Prostate gland (tissue), 2 donors: ENCODE data around the gene ABCA1. TPM values are rescaled to one million over a fixed set of nuclear protein-coding genes. Genes with fewer than 3 reads are reported as not detected.
"Not testable (repeated sequence)": the region's sequence is repeated elsewhere in the genome, so short reads cannot be mapped to it uniquely, and the experiment has no call there.

Experiments
- DNase-seq: peaks from one replicate; pipeline ENCODE4 v3.0.0-alpha.2; 2019; ENCODE audit warnings: low spot score
- H3K27ac ChIP-seq, 2 donors: fragments of 200-600 bp; sonication (generic); 2 replicates each; pipeline ENCODE4 v1.5.1; 2017 to 2019
- H3K27me3 ChIP-seq: fragments of 200-600 bp; sonication (generic); replicated peaks from 2 replicates; pipeline ENCODE4 v1.5.1; 2019; ENCODE audit not compliant: insufficient read depth
- H3K36me3 ChIP-seq, 2 donors: fragments of 200-600 bp; sonication (generic); 1 replicate in 1 of 2; 2 replicates in 1 of 2; pipeline versions ENCODE4 v1.5.1 to v1.8.1; 2017 to 2019
- H3K4me1 ChIP-seq: fragments of 200-600 bp; sonication (generic); replicated peaks from 2 replicates; pipeline ENCODE4 v1.5.1; 2019
- H3K4me3 ChIP-seq, 2 donors: fragments of 200-600 bp; sonication (generic); 2 replicates each; pipeline ENCODE4 v1.5.1; 2017 to 2019
- H3K9me3 ChIP-seq: fragments of 200-600 bp; sonication (generic); 2 replicates; pipeline ENCODE4 v1.5.1; 2017
- POLR2A ChIP-seq: fragments of 450-650 bp; IDR thresholded peaks from one replicate; pipeline ENCODE4 v1.6.1; 2016; ENCODE audit warnings: antibody characterized with exemption, mild to moderate bottlenecking
- POLR2AphosphoS5 ChIP-seq: sonication (generic); formaldehyde crosslinking; IDR thresholded peaks from one replicate; pipeline ENCODE4 v1.6.1; 2017; ENCODE audit warnings: antibody characterized with exemption
- WGBS: methylation state at CpG from one replicate; pipeline ENCODE4 v1.1.5; 2018; 5-methylcytosine and 5-hydroxymethylcytosine counted together
- intact Hi-C: fragments of 100-400 bp; cut with DNase I; formaldehyde crosslinking; loops from one replicate; pipeline ENCODE4 v1.14.2; 2022
- total RNA-seq, 2 donors: library from RNA; depleted of rRNA; stranded (reverse); fragments of >200 nt; gene quantifications; one replicate each; pipeline ENCODE4 v1.1.0, GENCODE V29; 2016
- TF ChIP-seq, protein P1 (sequence below), 4 experiments: fragments of 200-600 bp in 2 of 4; fragments of 450-650 bp in 2 of 4; sonication (generic) in 2 of 4; IDR thresholded peaks; 1 replicate in 3 of 4; 2 replicates in 1 of 4; pipeline ENCODE4 v1.5.1; 2016 to 2019; ENCODE audit warnings: antibody characterized with exemption in 4 of 4, mild to moderate bottlenecking in 2 of 4, moderate library complexity in 2 of 4

The ABCA1 gene
- total RNA-seq, 2 donors from 2014 or later = 11.0 to 63.7 TPM

DNA sequence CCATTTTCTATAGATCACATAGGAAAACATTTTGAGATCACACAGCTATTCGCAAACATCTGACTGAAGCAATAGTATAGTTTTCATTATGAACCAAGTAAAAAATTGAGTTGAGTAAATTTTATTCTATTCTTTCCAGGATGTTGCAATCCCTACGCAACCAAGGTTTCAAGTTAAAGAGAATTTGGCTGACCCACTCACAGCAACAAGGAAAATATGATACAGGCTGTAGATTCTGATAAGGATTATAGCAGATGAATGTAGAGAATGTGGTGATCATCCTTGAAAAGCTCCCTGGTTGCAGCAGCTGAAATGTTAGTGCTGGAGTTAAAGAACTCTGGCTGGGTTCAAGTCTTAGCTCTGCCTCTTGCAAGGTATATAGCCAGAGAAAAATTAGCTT lies 4.7 kb downstream of the ABCA1 start:
- Histone ChIP-seq H3K27ac (no peak overlapping the region), H3K4me1 (no peaks in the 10 kb centered on the region), H3K9me3 (no peaks in the 10 kb centered on the region), H3K4me3 (no peak overlapping the region), H3K27me3 (no peaks in the 10 kb centered on the region), H3K36me3 (no peaks in the 10 kb centered on the region)
- TF ChIP-seq POLR2AphosphoS5 (no peak), POLR2A (no peak)
- TF ChIP-seq, protein P1, sequence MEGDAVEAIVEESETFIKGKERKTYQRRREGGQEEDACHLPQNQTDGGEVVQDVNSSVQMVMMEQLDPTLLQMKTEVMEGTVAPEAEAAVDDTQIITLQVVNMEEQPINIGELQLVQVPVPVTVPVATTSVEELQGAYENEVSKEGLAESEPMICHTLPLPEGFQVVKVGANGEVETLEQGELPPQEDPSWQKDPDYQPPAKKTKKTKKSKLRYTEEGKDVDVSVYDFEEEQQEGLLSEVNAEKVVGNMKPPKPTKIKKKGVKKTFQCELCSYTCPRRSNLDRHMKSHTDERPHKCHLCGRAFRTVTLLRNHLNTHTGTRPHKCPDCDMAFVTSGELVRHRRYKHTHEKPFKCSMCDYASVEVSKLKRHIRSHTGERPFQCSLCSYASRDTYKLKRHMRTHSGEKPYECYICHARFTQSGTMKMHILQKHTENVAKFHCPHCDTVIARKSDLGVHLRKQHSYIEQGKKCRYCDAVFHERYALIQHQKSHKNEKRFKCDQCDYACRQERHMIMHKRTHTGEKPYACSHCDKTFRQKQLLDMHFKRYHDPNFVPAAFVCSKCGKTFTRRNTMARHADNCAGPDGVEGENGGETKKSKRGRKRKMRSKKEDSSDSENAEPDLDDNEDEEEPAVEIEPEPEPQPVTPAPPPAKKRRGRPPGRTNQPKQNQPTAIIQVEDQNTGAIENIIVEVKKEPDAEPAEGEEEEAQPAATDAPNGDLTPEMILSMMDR (IDR thresholded peaks at IDR 0.05) = no peak
- intact Hi-C loops = loop anchor here (10.0 kb wide), 2 partner anchors 142 to 492 kb away; no protein-coding TSS in a partner anchor
- no peak for DNase-seq
- WGBS = 78% methylated on average over 2 of the region's 2 CpGs

DNA sequence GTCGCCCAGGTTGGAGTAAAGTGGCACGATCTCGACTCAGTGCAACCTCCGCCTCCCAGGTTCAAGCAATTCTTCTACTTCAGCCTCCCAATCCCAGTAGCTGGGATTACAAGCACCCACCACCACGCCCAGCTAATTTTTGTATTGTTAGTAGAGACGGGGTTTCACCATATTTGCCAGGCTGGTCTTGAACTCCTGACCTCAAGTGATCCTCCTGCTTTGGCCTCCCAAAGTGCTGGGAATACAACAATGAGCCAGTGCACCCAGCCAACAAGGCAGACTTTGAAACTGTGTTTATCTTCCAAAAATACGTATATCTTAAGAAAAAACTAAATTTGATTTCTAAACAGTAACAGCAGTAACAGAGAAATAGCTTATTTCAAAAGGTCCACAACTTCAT lies 5.2 kb downstream of the ABCA1 start:
- not testable (repeated sequence) for H3K27ac ChIP-seq, H3K27me3 ChIP-seq, H3K36me3 ChIP-seq, H3K4me1 ChIP-seq, DNase-seq, H3K9me3 ChIP-seq, H3K4me3 ChIP-seq
- intact Hi-C loops = loop anchor here (10.0 kb wide), 2 partner anchors 142 to 492 kb away; no protein-coding TSS in a partner anchor
- 94% methylated on average over 7 of the region's 7 CpGs for WGBS

DNA sequence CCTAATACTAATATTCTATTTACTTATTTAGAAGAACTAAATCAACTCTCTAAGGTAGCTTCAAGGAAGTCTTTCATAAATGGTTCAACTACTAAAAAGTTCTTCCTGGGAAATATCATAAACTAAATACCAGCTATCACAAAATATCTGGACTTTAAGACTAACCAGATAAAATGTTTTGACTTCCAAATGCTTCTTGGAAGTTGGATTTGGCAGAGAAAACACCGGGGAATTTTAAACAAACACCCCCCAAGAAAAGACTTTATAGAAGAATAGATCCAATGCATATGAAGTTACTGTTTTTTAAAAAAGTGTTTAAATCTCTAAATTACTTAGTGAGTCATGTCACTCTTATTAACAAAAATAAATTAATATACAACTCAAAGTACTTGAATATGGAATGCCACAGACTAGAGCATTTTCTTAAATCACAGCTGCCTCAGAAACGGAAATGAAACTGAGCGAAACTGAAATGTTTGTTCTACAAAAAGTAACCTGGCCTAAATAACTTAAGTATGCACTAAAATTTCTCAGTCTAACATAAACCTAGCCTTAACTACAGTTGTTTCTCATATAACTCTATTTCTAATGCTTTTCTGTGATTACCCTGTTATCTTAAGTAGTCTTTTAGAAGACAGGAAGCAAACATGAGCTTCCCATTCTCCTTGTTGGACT lies 6.8 kb downstream of the ABCA1 start:
- no peaks in the 10 kb centered on the region for H3K4me1 ChIP-seq
- intact Hi-C loops = loop anchor here (10.0 kb wide), 2 partner anchors 144 to 494 kb away; no protein-coding TSS in a partner anchor

DNA sequence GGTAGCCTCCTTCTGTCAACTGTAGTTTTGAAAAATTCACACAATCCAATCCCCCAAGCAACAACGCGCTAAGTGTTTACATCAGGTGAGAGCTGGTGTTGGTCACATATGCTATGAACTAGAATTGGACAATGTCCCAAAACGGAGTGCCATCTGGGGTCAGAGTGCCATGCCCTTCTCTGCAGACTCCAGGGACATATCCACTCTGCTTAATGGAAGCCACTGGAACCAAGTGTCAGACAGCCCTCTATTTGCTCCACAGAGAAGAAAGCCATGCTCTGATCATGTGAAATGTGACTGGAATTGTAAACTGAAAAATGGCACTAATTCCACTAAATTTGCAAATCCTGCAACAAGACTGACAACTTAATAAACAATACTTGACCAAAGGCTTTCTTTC lies 12.2 kb downstream of the ABCA1 start:
- TF ChIP-seq, protein P1 (IDR thresholded peaks at IDR 0.05) = no peak
- TF ChIP-seq POLR2AphosphoS5 = no peak
- TF ChIP-seq POLR2A = no peak
- DNase-seq = no peak
- Histone ChIP-seq H3K4me3 (no peak overlapping the region), H3K27ac (no peak overlapping the region), H3K36me3 (no peaks in the 10 kb centered on the region), H3K27me3 (no peaks in the 10 kb centered on the region), H3K9me3 (no peaks in the 10 kb centered on the region), H3K4me1 (no peaks in the 10 kb centered on the region)
- intact Hi-C loops = no loop called here
- WGBS = 89% methylated on average over 3 of the region's 3 CpGs

More for the DNA sequence above, 6.8 kb downstream of the ABCA1 start:
- Histone ChIP-seq H3K36me3 (no peaks in the 10 kb centered on the region), H3K27me3 (no peaks in the 10 kb centered on the region), H3K4me3 (no peak overlapping the region), H3K9me3 (no peaks in the 10 kb centered on the region), H3K27ac (no peak overlapping the region)
- no peak for DNase-seq
- no peak for TF ChIP-seq POLR2A
- no peak for TF ChIP-seq POLR2AphosphoS5
- TF ChIP-seq, protein P1 (IDR thresholded peaks at IDR 0.05) = no peak
- 69% methylated on average over 3 of the region's 3 CpGs for WGBS

DNA sequence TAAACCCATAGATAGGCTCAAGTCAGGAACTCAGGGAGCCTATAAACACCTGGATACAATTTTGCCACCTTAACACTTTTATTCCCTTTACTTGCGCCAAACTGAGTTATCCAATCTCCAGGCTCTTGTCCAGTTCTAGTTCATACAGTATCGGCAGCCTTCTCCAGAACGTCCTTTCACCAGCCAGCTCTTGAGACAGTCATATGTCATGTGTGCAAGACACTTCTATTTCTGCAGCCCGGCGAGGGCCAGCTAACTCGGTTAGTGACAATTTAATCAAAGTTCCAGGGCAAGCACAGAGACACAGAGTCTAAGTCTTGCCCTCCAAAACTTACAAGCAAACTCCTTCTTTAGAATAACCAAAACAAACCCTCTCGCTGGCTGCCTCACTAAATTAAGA lies 12.9 kb downstream of the ABCA1 start:
- Histone ChIP-seq H3K4me3 (no peak overlapping the region), H3K36me3 (no peaks in the 10 kb centered on the region), H3K27ac (no peak overlapping the region), H3K9me3 (no peaks in the 10 kb centered on the region), H3K27me3 (no peaks in the 10 kb centered on the region), H3K4me1 (no peaks in the 10 kb centered on the region)
- DNase-seq = no peak
- intact Hi-C loops = no loop called here
- TF ChIP-seq, protein P1 (IDR thresholded peaks at IDR 0.05) = no peak
- TF ChIP-seq POLR2A (no peak), POLR2AphosphoS5 (no peak)
- 81% methylated on average over 7 of the region's 7 CpGs for WGBS
